ENCODE data around the gene MBNL2. TPM values are rescaled to one million over a fixed set of nuclear protein-coding genes. Genes with fewer than 3 reads are reported as not detected.

The MBNL2 gene
- total RNA-seq, 1 donor from 2014 or later = 80.0 TPM

GRCh38 chr13:97437729-97438128 lies 215.6 kb downstream of the MBNL2 start:
- DNase-seq (ENCODE audit: low spot score) = no peak

- DNase-seq (ENCODE audit: low spot score) = no peak
Observed at GRCh38 chr13:97438856-97439595, 216.9 kb downstream of the MBNL2 start.

GRCh38 chr13:97440598-97441170 lies 218.6 kb downstream of the MBNL2 start:
- no peak for DNase-seq (ENCODE audit: low spot score)

GRCh38 chr13:97441368-97441767 lies 219.2 kb downstream of the MBNL2 start:
- no peak for DNase-seq (ENCODE audit: low spot score)

Other genes starting within 250 kb of the MBNL2 start
- 0.42 TPM for gene OXGR1, start 227.9 kb upstream of the MBNL2 start, total RNA-seq
- 38.3 TPM for gene RAP2A, start 211.8 kb downstream of the MBNL2 start, total RNA-seq